ENCODE data around the gene MT1E.

DNA sequence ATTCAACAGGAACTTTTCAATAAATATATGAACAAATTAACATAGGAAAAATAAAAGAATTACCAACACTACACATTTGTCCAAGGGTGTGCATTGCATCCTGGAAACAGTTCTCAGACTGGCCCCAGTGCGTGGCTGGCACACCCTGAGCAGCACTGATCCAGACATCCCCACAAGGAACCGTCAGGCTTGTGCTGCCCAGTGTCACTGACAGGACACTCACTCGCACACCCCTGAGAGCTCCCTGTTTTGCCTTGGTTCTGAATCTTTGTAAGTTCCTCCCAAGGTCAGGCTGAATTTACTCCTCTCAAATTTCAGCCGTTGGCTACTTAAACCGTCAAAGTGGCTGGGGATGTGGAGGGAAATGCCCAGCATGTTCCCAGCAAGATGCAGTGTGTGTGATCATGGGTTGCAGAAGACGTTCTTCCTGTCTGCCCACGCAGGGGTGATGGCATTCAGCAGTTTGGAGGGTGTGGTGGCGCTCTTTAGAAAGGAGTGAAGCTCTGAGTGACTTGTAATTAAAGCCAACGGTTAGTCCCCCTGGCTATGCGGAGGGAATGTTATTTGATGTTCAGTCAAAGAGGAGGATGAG lies 15.5 kb upstream of the MT1E start:
- TF ChIP-seq POLR2A (IDR thresholded peaks at IDR 0.05) (no peak), POLR2AphosphoS5 (IDR thresholded peaks at IDR 0.05) (peak; percentile 50 to 86 (median 61)), EP300 (IDR thresholded peaks at IDR 0.05) (peak; percentile 67)
- TF ChIP-seq, protein P1, sequence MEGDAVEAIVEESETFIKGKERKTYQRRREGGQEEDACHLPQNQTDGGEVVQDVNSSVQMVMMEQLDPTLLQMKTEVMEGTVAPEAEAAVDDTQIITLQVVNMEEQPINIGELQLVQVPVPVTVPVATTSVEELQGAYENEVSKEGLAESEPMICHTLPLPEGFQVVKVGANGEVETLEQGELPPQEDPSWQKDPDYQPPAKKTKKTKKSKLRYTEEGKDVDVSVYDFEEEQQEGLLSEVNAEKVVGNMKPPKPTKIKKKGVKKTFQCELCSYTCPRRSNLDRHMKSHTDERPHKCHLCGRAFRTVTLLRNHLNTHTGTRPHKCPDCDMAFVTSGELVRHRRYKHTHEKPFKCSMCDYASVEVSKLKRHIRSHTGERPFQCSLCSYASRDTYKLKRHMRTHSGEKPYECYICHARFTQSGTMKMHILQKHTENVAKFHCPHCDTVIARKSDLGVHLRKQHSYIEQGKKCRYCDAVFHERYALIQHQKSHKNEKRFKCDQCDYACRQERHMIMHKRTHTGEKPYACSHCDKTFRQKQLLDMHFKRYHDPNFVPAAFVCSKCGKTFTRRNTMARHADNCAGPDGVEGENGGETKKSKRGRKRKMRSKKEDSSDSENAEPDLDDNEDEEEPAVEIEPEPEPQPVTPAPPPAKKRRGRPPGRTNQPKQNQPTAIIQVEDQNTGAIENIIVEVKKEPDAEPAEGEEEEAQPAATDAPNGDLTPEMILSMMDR (IDR thresholded peaks at IDR 0.05) = no peak
